Stimulated activated CD8-positive, alpha-beta memory T cell treated with anti-CD3 and anti-CD28 coated beads, Interleukin-12 subunit alpha, Interleukin-12 subunit beta, amount 100 ng/mL, for 24 hours (primary cell): Measurements from ENCODE around the gene MRPL24.
"Not testable (repeated sequence)": the region's sequence is repeated elsewhere in the genome, so short reads cannot be mapped to it uniquely, and the experiment has no call there.

Source experiments
- DNase-seq: peaks from one replicate; pipeline ENCODE4 v3.0.0-alpha.2; 2020; ENCODE audit errors: extremely low read depth

MRPL24 gene

GRCh38 chr1:156740741-156741480 lies at the start of gene MRPL24:
Gene MRPL24, minus strand, starts transcription at chr1:156741088. Its CDS starts 2,384 bp downstream, at chr1:156738704.
- peak; percentile 84 for DNase-seq

- no peak for DNase-seq
Observed at GRCh38 chr1:156789621-156790318, 48.9 kb upstream of the MRPL24 start.

GRCh38 chr1:156788136-156788535 lies 47.2 kb upstream of the MRPL24 start:
- DNase-seq = no peak

GRCh38 chr1:156786640-156787039 lies 45.8 kb upstream of the MRPL24 start:
- no peak for DNase-seq

- no peak for DNase-seq
Observed at GRCh38 chr1:156785458-156785857, 44.6 kb upstream of the MRPL24 start.

- no peak for DNase-seq
Observed at GRCh38 chr1:156781585-156782186, 40.8 kb upstream of the MRPL24 start.

- DNase-seq = no peak
Observed at GRCh38 chr1:156777573-156777972, 36.7 kb upstream of the MRPL24 start.

GRCh38 chr1:156776942-156777341 lies 36.1 kb upstream of the MRPL24 start:
- DNase-seq = no peak

- DNase-seq = no peak
Observed at GRCh38 chr1:156775799-156776198, 34.9 kb upstream of the MRPL24 start.

GRCh38 chr1:156773607-156774006 lies 32.7 kb upstream of the MRPL24 start:
- DNase-seq = no peak

- DNase-seq = no peak
Observed at GRCh38 chr1:156772728-156773497, 32.0 kb upstream of the MRPL24 start.

- DNase-seq = no peak
Observed at GRCh38 chr1:156772222-156772621, 31.3 kb upstream of the MRPL24 start.

- no peak for DNase-seq
Observed at GRCh38 chr1:156768610-156769295, 27.9 kb upstream of the MRPL24 start.

GRCh38 chr1:156767879-156768604 lies 27.2 kb upstream of the MRPL24 start:
- no peak for DNase-seq

- peak; percentile 92 for DNase-seq
Observed at GRCh38 chr1:156767101-156767878, 26.4 kb upstream of the MRPL24 start, which contains the start of gene PRCC. Gene PRCC, plus strand, starts transcription at chr1:156767535. Its CDS starts 237 bp downstream, at chr1:156767772.

GRCh38 chr1:156766298-156767100 lies 25.6 kb upstream of the MRPL24 start:
- no peak for DNase-seq

- no peak for DNase-seq
Observed at GRCh38 chr1:156765666-156766065, 24.8 kb upstream of the MRPL24 start.

GRCh38 chr1:156765136-156765535 lies 24.2 kb upstream of the MRPL24 start:
- DNase-seq = not testable (repeated sequence)

- no peak for DNase-seq
Observed at GRCh38 chr1:156760796-156761104, 19.9 kb upstream of the MRPL24 start.
